Spleen (tissue), 11 donors: ENCODE data around the gene IFNLR1. TPM values are rescaled to one million over a fixed set of nuclear protein-coding genes. Genes with fewer than 3 reads are reported as not detected.
A peak's percentile ranks its signal among the peaks of the same experiment; 100 is the strongest.

Experiments
- DNase-seq: peaks from one replicate; pipeline ENCODE4 v3.0.0-alpha.2; 2020
- H3K27ac ChIP-seq, 8 donors: fragments of 200-600 bp; sonication (generic) in 7 of 8; 1 replicate in 4 of 8; 2 replicates in 4 of 8; pipeline versions ENCODE4 v1.5.0 to v1.8.0; 2016 to 2021; ENCODE audit warnings: inconsistent platforms in 4 of 8, mild to moderate bottlenecking in 4 of 8, moderate library complexity in 1 of 8
- H3K27me3 ChIP-seq, 7 donors: fragments of 200-600 bp; sonication (generic) in 6 of 7; replicated peaks in 1 of 7; 1 replicate in 4 of 7; 2 replicates in 3 of 7; pipeline versions ENCODE4 v1.5.0 to v1.8.0; 2016 to 2021; ENCODE audit warnings: inconsistent platforms in 3 of 7, mild to moderate bottlenecking in 1 of 7
- H3K36me3 ChIP-seq, 6 donors: fragments of 200-600 bp; sonication (generic) in 5 of 6; 1 replicate in 4 of 6; 2 replicates in 2 of 6; pipeline versions ENCODE4 v1.5.0 to v1.8.0; 2016 to 2021; ENCODE audit warnings: inconsistent platforms in 2 of 6
- H3K4me1 ChIP-seq, 6 donors: fragments of 200-600 bp; sonication (generic) in 5 of 6; 1 replicate in 3 of 6; 2 replicates in 3 of 6; pipeline versions ENCODE4 v1.5.0 to v1.8.0; 2016 to 2021; ENCODE audit warnings: inconsistent platforms in 3 of 6
- H3K4me3 ChIP-seq, 8 donors: fragments of 200-600 bp; sonication (generic) in 7 of 8; 1 replicate in 4 of 8; 2 replicates in 4 of 8; pipeline versions ENCODE4 v1.5.0 to v1.8.0; 2016 to 2021; ENCODE audit warnings: inconsistent platforms in 4 of 8, mild to moderate bottlenecking in 4 of 8, moderate library complexity in 2 of 8
- H3K9me3 ChIP-seq, 8 donors: fragments of 200-600 bp; sonication (generic) in 7 of 8; 1 replicate in 4 of 8; 2 replicates in 4 of 8; pipeline versions ENCODE4 v1.5.0 to v1.8.0; 2016 to 2021; ENCODE audit warnings: inconsistent platforms in 4 of 8
- POLR2A ChIP-seq, 3 donors: fragments of 450-650 bp; IDR thresholded peaks; one replicate each; pipeline ENCODE4 v1.5.1; 2017; ENCODE audit warnings: antibody characterized with exemption in 3 of 3, mild to moderate bottlenecking in 1 of 3
- POLR2AphosphoS5 ChIP-seq, 3 donors: sonication (generic); formaldehyde crosslinking; IDR thresholded peaks; one replicate each; pipeline ENCODE4 v1.5.1; 2017; ENCODE audit warnings: antibody characterized with exemption in 3 of 3
- WGBS, 5 donors: extraction: QIAGEN DNeasy Blood & Tissue Kit in 3 of 5; methylation state at CpG; one replicate each; pipeline versions ENCODE4 v1.1.5 to v1.1.7; 2013 to 2018; 5-methylcytosine and 5-hydroxymethylcytosine counted together
- intact Hi-C: fragments of 100-400 bp; cut with DNase I; formaldehyde crosslinking; loops from one replicate; pipeline ENCODE4 v1.15.0; 2023; ENCODE audit warnings: low total_unique reads
- polyA plus RNA-seq, 3 donors: library from polyadenylated mRNA; stranded (reverse); fragments of 200-250 nt; gene quantifications; one replicate each; pipeline ENCODE4 v1.2.1, GENCODE V29; 2013
- total RNA-seq, 7 donors: library from RNA; depleted of rRNA in 3 of 7; stranded (reverse); fragments of >200 nt in 3 of 7; fragmentation: NEBNext Ultra II Directional in 4 of 7; extraction: Animal tissue kit (Norgen Biotek cat#: 25700) in 4 of 7; gene quantifications; one replicate each; pipeline versions ENCODE4 v1.1.0 to v1.2.1, GENCODE V29; 2016 to 2021
- TF ChIP-seq, protein P1 (sequence below), 11 experiments: fragments of 200-600 bp in 7 of 11; fragments of 450-650 bp in 4 of 11; sonication (generic) in 4 of 11; IDR thresholded peaks in 8 of 11; conservative IDR thresholded peaks in 3 of 11; 1 replicate in 7 of 11; 2 replicates in 4 of 11; pipeline versions ENCODE4 v1.4.0 to v1.8.0; 2016 to 2021; ENCODE audit warnings: antibody characterized with exemption in 11 of 11, inconsistent platforms in 4 of 11, mild to moderate bottlenecking in 1 of 11
- donor health status: healthy with polysubstance abuse.
- donor health status: DM: no; HTN: no; CAD: no; lungs with moderate emphysema.
- donor health status: DM: no; HTN: no; CAD: no.
- donor health status: Bipolar disorder and iron deficiency.
- donor health status: healthy.
- donor health status: DM: no; HTN: no; CAD: no.
- donor health status: DM: yes; HTN: yes; CAD: no.

The IFNLR1 gene
- total and polyA plus RNA-seq, 10 donors, result 1.7 to 8.9 (median 3.6) TPM

GRCh38 chr1:24114753-24115152 lies 72.3 kb downstream of the IFNLR1 start:
- peak; percentile 18 for DNase-seq
- Histone ChIP-seq H3K4me1 (peaks cover 0 to 12% (median 4%) of the 10 kb centered on the region in 6 donors), H3K27ac (no peak overlapping the region), H3K4me3 (no peak overlapping the region), H3K9me3 (no peaks in the 10 kb centered on the region), H3K27me3 (peaks cover 0 to 82% (median 0%) of the 10 kb centered on the region in 7 donors), H3K36me3 (no peaks in the 10 kb centered on the region)
- TF ChIP-seq POLR2A (IDR thresholded peaks at IDR 0.05), result no peak
- whole genome bisulfite sequencing, 5 donors, result 85 to 93% (median 89%) methylated on average over 6 of the region's 6 CpGs
- intact Hi-C loops, result no loop called here

GRCh38 chr1:24113641-24114033 lies 73.5 kb downstream of the IFNLR1 start:
- Histone ChIP-seq H3K4me1 (peaks cover 0 to 12% (median 4%) of the 10 kb centered on the region in 6 donors), H3K27me3 (peaks cover 0 to 71% (median 0%) of the 10 kb centered on the region in 7 donors), H3K27ac (no peak overlapping the region), H3K4me3 (no peak overlapping the region), H3K9me3 (no peaks in the 10 kb centered on the region), H3K36me3 (no peaks in the 10 kb centered on the region)
- WGBS, 5 donors, result 48 to 67% (median 58%) methylated on average over 6 of the region's 6 CpGs
- TF ChIP-seq, protein P1, sequence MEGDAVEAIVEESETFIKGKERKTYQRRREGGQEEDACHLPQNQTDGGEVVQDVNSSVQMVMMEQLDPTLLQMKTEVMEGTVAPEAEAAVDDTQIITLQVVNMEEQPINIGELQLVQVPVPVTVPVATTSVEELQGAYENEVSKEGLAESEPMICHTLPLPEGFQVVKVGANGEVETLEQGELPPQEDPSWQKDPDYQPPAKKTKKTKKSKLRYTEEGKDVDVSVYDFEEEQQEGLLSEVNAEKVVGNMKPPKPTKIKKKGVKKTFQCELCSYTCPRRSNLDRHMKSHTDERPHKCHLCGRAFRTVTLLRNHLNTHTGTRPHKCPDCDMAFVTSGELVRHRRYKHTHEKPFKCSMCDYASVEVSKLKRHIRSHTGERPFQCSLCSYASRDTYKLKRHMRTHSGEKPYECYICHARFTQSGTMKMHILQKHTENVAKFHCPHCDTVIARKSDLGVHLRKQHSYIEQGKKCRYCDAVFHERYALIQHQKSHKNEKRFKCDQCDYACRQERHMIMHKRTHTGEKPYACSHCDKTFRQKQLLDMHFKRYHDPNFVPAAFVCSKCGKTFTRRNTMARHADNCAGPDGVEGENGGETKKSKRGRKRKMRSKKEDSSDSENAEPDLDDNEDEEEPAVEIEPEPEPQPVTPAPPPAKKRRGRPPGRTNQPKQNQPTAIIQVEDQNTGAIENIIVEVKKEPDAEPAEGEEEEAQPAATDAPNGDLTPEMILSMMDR (IDR thresholded peaks at IDR 0.05 in 8 of 11, conservative IDR thresholded peaks at IDR 0.05 in 3 of 11), result no peak
- no peak for TF ChIP-seq POLR2A (IDR thresholded peaks at IDR 0.05)
- DNase-seq, result peak; percentile 23
- intact Hi-C loops, result no loop called here

DNA sequence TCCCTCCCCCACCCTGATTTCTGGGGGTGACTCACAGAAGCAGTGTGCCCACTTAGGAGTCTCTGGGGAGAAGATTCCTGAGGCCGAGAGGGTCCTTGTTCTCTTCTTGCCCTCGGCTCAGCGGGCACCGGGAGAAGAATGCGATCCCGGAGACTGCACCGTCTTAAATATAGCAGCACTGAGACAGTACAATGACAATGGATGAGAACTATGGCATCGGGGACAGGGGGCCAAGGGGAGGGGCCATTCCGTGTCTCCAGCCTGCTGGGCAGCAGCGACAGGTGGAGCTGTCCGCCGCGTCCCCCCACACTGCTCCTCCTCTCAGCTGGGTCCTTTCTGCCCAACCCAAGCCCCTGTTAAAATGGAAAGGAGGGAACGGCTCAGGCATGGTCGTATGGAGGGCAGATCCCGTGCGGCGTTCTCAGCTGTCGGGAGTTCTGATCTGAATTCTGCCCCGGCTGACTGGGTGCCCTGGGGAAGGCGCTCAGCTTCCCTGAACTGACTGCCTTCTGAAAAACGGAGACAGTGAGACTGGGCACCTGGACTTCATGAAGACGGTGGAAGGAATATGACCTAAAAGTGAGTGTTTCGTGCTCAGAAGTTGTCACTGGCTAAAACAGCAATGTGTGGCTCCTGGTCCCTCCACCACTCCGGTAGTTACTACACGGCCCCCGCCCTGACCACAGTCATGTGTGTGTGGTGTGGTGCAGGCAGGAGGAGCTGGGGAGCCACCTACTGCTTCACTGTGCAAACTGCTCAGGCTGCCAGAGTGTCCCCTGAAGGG lies 74.9 kb downstream of the IFNLR1 start, which contains the start of gene MYOM3:
TSS of gene MYOM3 (minus strand) at position 140 of the 784 bp plus-strand sequence. CDS start 3,499 bp downstream, outside the sequence.
- intact Hi-C loops, result no loop called here
- Histone ChIP-seq H3K4me1 (peaks cover 0 to 12% (median 4%) of the 10 kb centered on the region in 6 donors), H3K36me3 (no peaks in the 10 kb centered on the region), H3K9me3 (no peaks in the 10 kb centered on the region), H3K27me3 (peaks cover 0 to 65% (median 0%) of the 10 kb centered on the region in 7 donors), H3K4me3 (peak within 1 kb of the TSS in 1 of 8 donors; percentile 20), H3K27ac (no peak within 1 kb of the TSS)
- 29 to 39% (median 36%) methylated on average over 20 to 27 of the region's 27 CpGs for WGBS, 5 donors
- DNase-seq, result peak; percentile 83
- TF ChIP-seq, protein P1 (IDR thresholded peaks at IDR 0.05 in 8 of 11, conservative IDR thresholded peaks at IDR 0.05 in 3 of 11), result peak in 3 of 11 experiments; percentile 15 to 38 (median 36)
- TF ChIP-seq POLR2AphosphoS5 (IDR thresholded peaks at IDR 0.05) (no peak), POLR2A (IDR thresholded peaks at IDR 0.05) (no peak)

- Histone ChIP-seq H3K27me3 (peaks cover 0 to 57% (median 0%) of the 10 kb centered on the region in 7 donors), H3K36me3 (no peaks in the 10 kb centered on the region), H3K4me3 (no peak overlapping the region), H3K9me3 (no peaks in the 10 kb centered on the region), H3K27ac (no peak overlapping the region), H3K4me1 (peaks cover 0 to 12% (median 4%) of the 10 kb centered on the region in 6 donors)
- intact Hi-C loops, result no loop called here
- peak; percentile 75 for DNase-seq
- TF ChIP-seq POLR2A (IDR thresholded peaks at IDR 0.05) (no peak), POLR2AphosphoS5 (IDR thresholded peaks at IDR 0.05) (no peak)
- TF ChIP-seq, protein P1 (IDR thresholded peaks at IDR 0.05 in 8 of 11, conservative IDR thresholded peaks at IDR 0.05 in 3 of 11), result no peak
- WGBS, 5 donors, result 69 to 84% (median 77%) methylated on average over 20 of the region's 20 CpGs
Observed at GRCh38 chr1:24111262-24111995, 75.7 kb downstream of the IFNLR1 start.
